CD14-positive monocyte (primary cell): ENCODE measurements around the gene LCA5L. TPM values are rescaled to one million over a fixed set of nuclear protein-coding genes. Genes with fewer than 3 reads are reported as not detected.

Source experiments
- DNase-seq, 3 donors: peaks; one replicate each; pipeline ENCODE4 v3.0.0-alpha.2; 2011 to 2022
- H2AFZ ChIP-seq: 2 replicates; pipeline ENCODE4 v1.6.0; 2012; ENCODE audit warnings: mild to moderate bottlenecking, low read depth, low read length, inconsistent platforms; ENCODE audit not compliant: insufficient read depth, poor library complexity, severe bottlenecking
- H3K27ac ChIP-seq, 2 donors: 1 replicate in 1 of 2; 2 replicates in 1 of 2; pipeline ENCODE4 v1.5.1; 2012 to 2013; ENCODE audit warnings: low read length in 2 of 2, control low read depth in 1 of 2, inconsistent platforms in 1 of 2, low read depth in 1 of 2, mild to moderate bottlenecking in 1 of 2
- H3K27me3 ChIP-seq, 2 donors: one replicate each; pipeline versions ENCODE4 v1.6.0 to v1.6.1; 2011 to 2013; ENCODE audit warnings: low read length in 2 of 2; ENCODE audit not compliant: control insufficient read depth in 2 of 2, insufficient read depth in 2 of 2
- H3K36me3 ChIP-seq, 2 donors: replicated peaks in 1 of 2; 1 replicate in 1 of 2; 2 replicates in 1 of 2; pipeline versions ENCODE4 v1.5.1 to v1.6.1; 2012 to 2013; ENCODE audit warnings: low read length in 2 of 2, control low read depth in 1 of 2, inconsistent platforms in 1 of 2, mild to moderate bottlenecking in 1 of 2; ENCODE audit not compliant: insufficient read depth in 2 of 2, control insufficient read depth in 1 of 2
- H3K4me1 ChIP-seq, 2 donors: 1 replicate in 1 of 2; 2 replicates in 1 of 2; pipeline versions ENCODE4 v1.5.1 to v1.6.1; 2012 to 2013; ENCODE audit warnings: low read length in 2 of 2, control low read depth in 1 of 2, inconsistent platforms in 1 of 2, mild to moderate bottlenecking in 1 of 2, moderate library complexity in 1 of 2; ENCODE audit not compliant: insufficient read depth in 2 of 2, control insufficient read depth in 1 of 2
- H3K4me2 ChIP-seq: replicated peaks from 2 replicates; pipeline ENCODE3; 2012; ENCODE audit warnings: low read length, moderate library complexity, mild to moderate bottlenecking; ENCODE audit not compliant: poor library complexity, severe bottlenecking; ENCODE audit errors: extremely low read depth
- H3K4me3 ChIP-seq, 3 experiments: fragments of 200-600 bp in 1 of 3; sonication (generic) in 1 of 3; replicated peaks in 1 of 3; 1 replicate in 2 of 3; 2 replicates in 1 of 3; pipeline ENCODE4 v1.5.1; 2011 to 2013; ENCODE audit warnings: low read length in 3 of 3, mild to moderate bottlenecking in 3 of 3, control low read depth in 2 of 3, low read depth in 2 of 3, inconsistent platforms in 1 of 3, moderate library complexity in 1 of 3
- H3K79me2 ChIP-seq: 2 replicates; pipeline ENCODE4 v1.6.0; 2012; ENCODE audit warnings: mild to moderate bottlenecking, control low read depth, inconsistent platforms, low read length, moderate library complexity; ENCODE audit not compliant: insufficient read depth
- H3K9ac ChIP-seq: 2 replicates; pipeline ENCODE4 v1.6.0; 2017; ENCODE audit warnings: low read length, mild to moderate bottlenecking; ENCODE audit not compliant: insufficient read depth, poor library complexity, severe bottlenecking
- H3K9me3 ChIP-seq, 2 donors: replicated peaks in 1 of 2; 1 replicate in 1 of 2; 2 replicates in 1 of 2; pipeline versions ENCODE4 v1.5.1 to v1.6.1; 2012 to 2013; ENCODE audit warnings: low read length in 2 of 2, control low read depth in 1 of 2; ENCODE audit not compliant: control insufficient read depth in 1 of 2, insufficient read depth in 1 of 2
- H4K20me1 ChIP-seq: 2 replicates; pipeline ENCODE4 v1.6.0; 2012; ENCODE audit warnings: mild to moderate bottlenecking, low read length, control low read depth, moderate library complexity; ENCODE audit not compliant: insufficient read depth
- H3K27ac Mint-ChIP-seq, 7 donors: one replicate each; pipeline ENCODE4 v1.8.0; 2020; ENCODE audit warnings: mild to moderate bottlenecking in 7 of 7, mixed read lengths in 7 of 7, moderate library complexity in 6 of 7, inconsistent platforms in 2 of 7
- H3K27me3 Mint-ChIP-seq, 3 donors: one replicate each; pipeline ENCODE4 v1.8.0; 2021 to 2022; ENCODE audit warnings: low read depth in 3 of 3, mild to moderate bottlenecking in 3 of 3, mixed read lengths in 3 of 3, moderate library complexity in 3 of 3, inconsistent platforms in 1 of 3
- H3K36me3 Mint-ChIP-seq, 2 donors: one replicate each; pipeline ENCODE4 v1.8.0; 2020; ENCODE audit warnings: mixed read lengths in 2 of 2, inconsistent platforms in 1 of 2, mild to moderate bottlenecking in 1 of 2
- H3K4me1 Mint-ChIP-seq: one replicate; pipeline ENCODE4 v1.8.0; 2020; ENCODE audit warnings: mild to moderate bottlenecking, mixed read lengths
- H3K4me3 Mint-ChIP-seq, 2 donors: one replicate each; pipeline ENCODE4 v1.8.0; 2020; ENCODE audit warnings: mild to moderate bottlenecking in 2 of 2, mixed read lengths in 2 of 2, moderate library complexity in 1 of 2
- H3K9me3 Mint-ChIP-seq, 7 donors: one replicate each; pipeline ENCODE4 v1.8.0; 2020 to 2022; ENCODE audit warnings: mixed read lengths in 7 of 7, mild to moderate bottlenecking in 6 of 7, moderate library complexity in 6 of 7, inconsistent platforms in 2 of 7
- WGBS: methylation state at CpG from one replicate; pipeline ENCODE4 v1.1.5; 2013; ENCODE audit warnings: missing lambda C conversion rate; ENCODE audit not compliant: insufficient coverage; 5-methylcytosine and 5-hydroxymethylcytosine counted together
- intact Hi-C, 2 donors: fragments of 100-400 bp; cut with micrococcal nuclease; formaldehyde crosslinking; loops; one replicate each; pipeline versions ENCODE4 v1.15.0 to v1.15.1; 2023
- polyA plus RNA-seq, 3 donors: library from polyadenylated mRNA; depleted of rRNA in 1 of 3; unstranded in 2 of 3; stranded (reverse) in 1 of 3; fragments of 300-500 nt in 2 of 3; fragments of >200 nt in 1 of 3; fragmentation: Illumina TruSeq in 2 of 3; gene quantifications; 1 replicate in 2 of 3; 2 replicates in 1 of 3; pipeline ENCODE4 v1.2.3, GENCODE V29; 2012 to 2021
- TF ChIP-seq, protein P1 (sequence below): fragments of 200-600 bp; IDR thresholded peaks from one replicate; pipeline ENCODE4 v1.8.0; 2022; ENCODE audit warnings: antibody characterized with exemption, mild to moderate bottlenecking

The LCA5L gene
- polyA plus RNA-seq, 3 donors = 0.12 TPM; not detected in 2

GRCh38 chr21:39381009-39381408, 64.6 kb downstream of the LCA5L start:
- WGBS = 10% methylated on average over 5 of the region's 12 CpGs
- no peak for DNase-seq
- Mint-ChIP-seq H3K9me3 (no peaks in the 10 kb centered on the region), H3K27me3 (peaks cover 0 to 5% (median 2%) of the 10 kb centered on the region in 3 donors), H3K36me3 (peaks cover 4 to 5% of the 10 kb centered on the region in 2 donors), H3K4me3 (peak overlapping the region; percentile 89 to 93), H3K4me1 (peaks cover 13% of the 10 kb centered on the region), H3K27ac (peak overlapping the region in 6 of 7 donors; percentile 63 to 94 (median 88))
- no peaks in the 10 kb centered on the region for H4K20me1 ChIP-seq
- no peaks in the 10 kb centered on the region for H3K36me3 ChIP-seq
- peak overlapping the region; percentile 63 to 78 (median 69) for H3K4me3 ChIP-seq
- intact Hi-C loops = no loop called here
- TF ChIP-seq, protein P1, sequence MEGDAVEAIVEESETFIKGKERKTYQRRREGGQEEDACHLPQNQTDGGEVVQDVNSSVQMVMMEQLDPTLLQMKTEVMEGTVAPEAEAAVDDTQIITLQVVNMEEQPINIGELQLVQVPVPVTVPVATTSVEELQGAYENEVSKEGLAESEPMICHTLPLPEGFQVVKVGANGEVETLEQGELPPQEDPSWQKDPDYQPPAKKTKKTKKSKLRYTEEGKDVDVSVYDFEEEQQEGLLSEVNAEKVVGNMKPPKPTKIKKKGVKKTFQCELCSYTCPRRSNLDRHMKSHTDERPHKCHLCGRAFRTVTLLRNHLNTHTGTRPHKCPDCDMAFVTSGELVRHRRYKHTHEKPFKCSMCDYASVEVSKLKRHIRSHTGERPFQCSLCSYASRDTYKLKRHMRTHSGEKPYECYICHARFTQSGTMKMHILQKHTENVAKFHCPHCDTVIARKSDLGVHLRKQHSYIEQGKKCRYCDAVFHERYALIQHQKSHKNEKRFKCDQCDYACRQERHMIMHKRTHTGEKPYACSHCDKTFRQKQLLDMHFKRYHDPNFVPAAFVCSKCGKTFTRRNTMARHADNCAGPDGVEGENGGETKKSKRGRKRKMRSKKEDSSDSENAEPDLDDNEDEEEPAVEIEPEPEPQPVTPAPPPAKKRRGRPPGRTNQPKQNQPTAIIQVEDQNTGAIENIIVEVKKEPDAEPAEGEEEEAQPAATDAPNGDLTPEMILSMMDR = no peak
- H3K27me3 ChIP-seq = no peaks in the 10 kb centered on the region
- peak overlapping the region; percentile 86 for H2AFZ ChIP-seq
- H3K27ac ChIP-seq = peak overlapping the region in 1 of 2 donors; percentile 82
- peak overlapping the region; percentile 93 for H3K4me2 ChIP-seq
- peak overlapping the region; percentile 74 for H3K9ac ChIP-seq
- peaks cover 18 to 22% of the 10 kb centered on the region in 2 donors for H3K4me1 ChIP-seq
- H3K79me2 ChIP-seq = peaks cover 24% of the 10 kb centered on the region
- no peaks in the 10 kb centered on the region for H3K9me3 ChIP-seq

- no peaks in the 10 kb centered on the region for H3K9me3 Mint-ChIP-seq
- TF ChIP-seq, protein P1 = no peak
- Histone ChIP-seq H3K4me2 (peak overlapping the region; percentile 93), H3K27ac (peak overlapping the region; percentile 63 to 82), H3K4me1 (peaks cover 12 to 14% of the 10 kb centered on the region in 2 donors), H3K4me3 (peak overlapping the region; percentile 63 to 78 (median 69)), H3K27me3 (no peaks in the 10 kb centered on the region), H3K9ac (peak overlapping the region; percentile 74), H2AFZ (peak overlapping the region; percentile 86), H3K36me3 (no peaks in the 10 kb centered on the region), H3K9me3 (no peaks in the 10 kb centered on the region), H3K79me2 (peaks cover 18% of the 10 kb centered on the region), H4K20me1 (no peaks in the 10 kb centered on the region)
- peaks cover 0 to 5% (median 2%) of the 10 kb centered on the region in 3 donors for H3K27me3 Mint-ChIP-seq
- peak; percentile 92 to 96 (median 96) for DNase-seq
- WGBS = under 1% methylated on average over 61 of the region's 65 CpGs
- peak overlapping the region; percentile 89 to 93 for H3K4me3 Mint-ChIP-seq
- peaks cover 2 to 5% of the 10 kb centered on the region in 2 donors for H3K36me3 Mint-ChIP-seq
- peaks cover 11% of the 10 kb centered on the region for H3K4me1 Mint-ChIP-seq
- intact Hi-C loops = no loop called here
- peak overlapping the region; percentile 86 to 94 (median 91) for H3K27ac Mint-ChIP-seq
These were observed 65.3 kb downstream of the LCA5L start for GRCh38 chr21:39379986-39380891.
